ENCODE data around the gene PDZD11.
"Not testable (repeated sequence)": the region's sequence is repeated elsewhere in the genome, so short reads cannot be mapped to it uniquely, and the experiment has no call there.

Gene PDZD11

DNA sequence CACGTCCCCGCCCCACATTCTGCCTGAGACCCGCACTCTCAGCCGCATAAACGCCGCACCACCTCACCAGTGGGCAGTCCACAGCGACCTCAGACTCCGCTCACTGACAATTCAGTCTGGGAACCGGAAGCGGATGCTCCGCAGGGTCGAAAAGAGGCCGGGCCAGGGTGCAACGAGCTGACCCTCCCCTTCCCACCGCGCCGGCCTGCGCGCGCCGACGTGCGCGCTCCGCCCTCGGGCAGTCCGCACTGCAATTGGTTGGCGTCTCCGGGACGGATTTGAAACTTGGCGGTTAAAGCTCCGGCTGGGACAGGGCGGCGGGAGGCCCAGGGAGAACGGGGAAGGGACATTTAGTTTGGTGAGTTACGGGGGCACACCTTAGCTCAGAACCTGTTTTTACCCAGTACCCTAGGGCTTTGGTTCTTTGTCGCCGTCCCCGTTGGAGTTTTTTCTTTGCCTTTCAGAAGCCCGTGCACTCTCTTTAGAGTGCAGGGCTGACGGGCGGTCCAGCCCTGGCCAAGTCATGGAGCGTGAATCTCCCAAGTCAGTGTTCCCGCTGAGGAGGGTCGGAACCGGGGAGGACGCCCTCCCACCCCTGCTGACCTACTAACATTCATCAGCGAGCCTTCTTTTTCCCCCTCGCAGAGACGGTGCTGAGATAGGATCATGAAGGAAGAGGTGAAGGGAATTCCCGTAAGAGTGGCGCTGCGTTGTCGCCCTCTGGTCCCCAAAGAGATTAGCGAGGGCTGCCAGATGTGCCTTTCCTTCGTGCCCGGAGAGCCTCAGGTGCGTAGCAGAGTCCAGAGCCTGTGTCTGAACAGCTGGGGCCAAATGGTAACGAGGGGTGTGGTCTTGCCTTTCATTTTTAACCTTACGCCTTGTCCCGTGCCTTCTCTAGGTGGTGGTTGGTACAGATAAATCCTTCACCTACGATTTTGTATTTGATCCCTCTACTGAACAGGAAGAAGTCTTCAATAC is at the start of gene PDZD11, which contains the start of gene KIF4A:
PDZD11 (minus strand) TSS at position 135 of the 978 bp plus-strand sequence. CDS start 586 bp downstream, outside the sequence.
KIF4A (plus strand) TSS at position 312 of the 978 bp plus-strand sequence; CDS start at position 667, 355 bp downstream.
- peak; percentile 35 for DNase-seq (ENCODE audit: low read depth)
- H3K4me3 ChIP-seq (ENCODE audit: control insufficient read depth, low read depth, low read length), result peak within 1 kb of the TSS; percentile 72
- no peak for TF ChIP-seq CTCF (IDR thresholded peaks at IDR 0.05; ENCODE audit: control insufficient read depth, insufficient read depth, low read depth, low read length, missing control alignments)

DNA sequence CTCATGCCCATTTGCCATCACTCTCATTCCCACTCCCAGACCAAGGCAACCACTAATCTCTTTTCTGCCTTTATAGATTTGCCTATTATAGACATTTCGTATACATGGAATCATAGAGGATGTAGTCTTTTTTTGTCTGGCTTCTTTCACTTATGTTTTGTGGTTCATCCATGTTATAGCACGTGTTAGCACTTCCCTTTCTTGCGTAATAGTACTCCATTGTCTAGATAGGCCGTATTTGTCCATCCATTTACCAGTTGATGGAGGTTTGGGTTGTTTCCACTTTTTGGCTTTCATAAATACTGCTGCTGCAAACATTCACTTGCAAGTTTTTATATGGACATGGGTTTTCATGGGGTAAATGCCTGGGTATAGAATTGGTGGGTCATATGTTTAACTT is 48.6 kb upstream of the PDZD11 start:
- no peak overlapping the region for H3K4me3 ChIP-seq (ENCODE audit: control insufficient read depth, low read depth, low read length)
- DNase-seq (ENCODE audit: low read depth), result no peak
- no peak for TF ChIP-seq CTCF (IDR thresholded peaks at IDR 0.05; ENCODE audit: control insufficient read depth, insufficient read depth, low read depth, low read length, missing control alignments)

GRCh38 chrX:70336767-70337166 is 47.0 kb upstream of the PDZD11 start:
- no peak for TF ChIP-seq CTCF (IDR thresholded peaks at IDR 0.05; ENCODE audit: control insufficient read depth, insufficient read depth, low read depth, low read length, missing control alignments)
- DNase-seq (ENCODE audit: low read depth), result no peak
- no peak overlapping the region for H3K4me3 ChIP-seq (ENCODE audit: control insufficient read depth, low read depth, low read length)

DNA sequence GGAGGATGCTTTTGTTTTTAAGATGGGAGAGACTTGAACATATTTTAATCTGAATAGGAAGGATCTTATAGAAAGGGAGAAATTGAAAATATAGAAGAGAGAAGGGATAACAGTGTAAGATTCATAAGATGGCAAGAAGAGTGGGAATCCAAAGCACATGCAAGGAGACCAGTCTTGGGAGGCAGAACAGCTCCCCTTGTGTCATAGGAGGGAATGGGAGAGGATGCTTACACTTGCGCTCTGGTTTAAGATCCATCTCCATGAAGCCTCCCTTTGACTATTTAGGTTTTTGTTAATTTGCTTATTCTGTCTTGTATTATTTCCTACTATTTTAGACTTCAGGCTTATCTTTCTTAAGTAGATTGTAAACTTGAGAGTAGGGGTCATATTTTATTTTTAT is 42.9 kb upstream of the PDZD11 start:
- TF ChIP-seq CTCF (IDR thresholded peaks at IDR 0.05; ENCODE audit: control insufficient read depth, insufficient read depth, low read depth, low read length, missing control alignments), result peak; percentile 26
- no peak for DNase-seq (ENCODE audit: low read depth)
- H3K4me3 ChIP-seq (ENCODE audit: control insufficient read depth, low read depth, low read length), result no peak overlapping the region

DNA sequence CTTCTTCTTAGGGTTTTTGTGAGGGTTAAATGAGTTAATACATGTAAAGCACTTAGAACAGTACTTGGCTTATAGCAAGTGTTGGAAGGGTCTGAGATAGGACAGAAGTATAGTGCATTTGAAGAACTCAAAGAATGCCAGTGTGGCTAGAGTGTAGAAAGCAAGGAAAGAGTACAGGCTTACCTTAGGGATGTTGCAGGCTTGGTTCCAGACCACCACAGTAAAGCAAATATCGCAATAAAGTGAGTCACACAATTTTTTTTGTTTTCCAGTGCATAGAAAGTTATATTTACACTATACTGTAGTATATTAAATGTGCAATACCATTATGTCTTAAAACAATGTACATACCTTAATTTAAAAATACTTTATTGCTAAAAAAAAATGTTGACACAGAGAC is 41.4 kb upstream of the PDZD11 start:
- no peak for TF ChIP-seq CTCF (IDR thresholded peaks at IDR 0.05; ENCODE audit: control insufficient read depth, insufficient read depth, low read depth, low read length, missing control alignments)
- no peak for DNase-seq (ENCODE audit: low read depth)
- no peak overlapping the region for H3K4me3 ChIP-seq (ENCODE audit: control insufficient read depth, low read depth, low read length)

- TF ChIP-seq CTCF (IDR thresholded peaks at IDR 0.05; ENCODE audit: control insufficient read depth, insufficient read depth, low read depth, low read length, missing control alignments), result no peak
- DNase-seq (ENCODE audit: low read depth), result no peak
- H3K4me3 ChIP-seq (ENCODE audit: control insufficient read depth, low read depth, low read length), result no peak overlapping the region
Observed at GRCh38 chrX:70324326-70324725, 34.6 kb upstream of the PDZD11 start.

DNA sequence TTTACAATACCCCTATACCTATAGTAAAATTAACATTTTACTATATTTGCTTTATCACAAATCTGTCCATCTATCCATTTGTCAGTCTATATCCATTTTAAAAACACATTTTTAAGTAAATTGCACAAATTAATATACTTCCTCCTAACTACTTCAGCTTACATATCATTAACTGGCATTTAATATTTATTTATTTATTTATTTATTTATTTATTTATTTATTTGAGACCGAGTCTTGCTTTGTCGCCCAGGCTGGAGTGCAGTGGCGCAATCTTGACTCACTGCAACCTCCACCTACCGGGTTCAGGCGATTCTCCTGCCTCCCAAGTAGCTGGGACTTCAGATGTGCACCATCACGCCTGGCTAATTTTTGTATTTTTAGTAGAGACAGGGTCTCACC is 33.9 kb upstream of the PDZD11 start:
- not testable (repeated sequence) for DNase-seq (ENCODE audit: low read depth); H3K4me3 ChIP-seq (ENCODE audit: control insufficient read depth, low read depth, low read length)
